SK-N-SH (cell line): ENCODE data around the gene TAOK3. TPM values are rescaled to one million over a fixed set of nuclear protein-coding genes. Genes with fewer than 3 reads are reported as not detected.
A peak's percentile ranks its signal among the peaks of the same experiment; 100 is the strongest.

ENCODE experiments used
- CTCF ChIA-PET: fragments of 300-600, 350-600 bp; formaldehyde crosslinking; extraction: SDS; loops from one replicate; lab custom pipeline; 2021; lab: Yijun Ruan, JAX
- POLR2A ChIA-PET: fragments of 350-600 bp; sonication (Branson Sonifier 250); formaldehyde crosslinking; extraction: SDS; loops from one replicate; lab custom pipeline; 2020; ENCODE audit warnings: antibody characterized with exemption, inconsistent platforms; lab: Yijun Ruan, JAX
- DNase-seq: peaks from one replicate; pipeline ENCODE4 v3.0.0; 2012
- H2AFZ ChIP-seq: fragments of 200-600 bp; sonication (generic); 2 replicates; pipeline ENCODE4 v1.8.1; 2016; ENCODE audit warnings: antibody characterized with exemption, mild to moderate bottlenecking, low read depth
- H3F3A ChIP-seq: fragments of 200-600 bp; sonication (generic); replicated peaks from 2 replicates; pipeline ENCODE3; 2016; ENCODE audit warnings: antibody characterized with exemption, mild to moderate bottlenecking; ENCODE audit not compliant: insufficient read depth
- H3K27ac ChIP-seq, 2 experiments: fragments of 200-500 bp in 1 of 2; fragments of 200-600 bp in 1 of 2; sonication (Bioruptor generic) in 1 of 2; sonication (generic), shearing (Covaris generic) in 1 of 2; 2 replicates each; pipeline versions ENCODE4 v1.5.1 to v1.6.1; 2014 to 2016; ENCODE audit warnings: low read depth in 2 of 2, inconsistent platforms in 1 of 2, low read length in 1 of 2, mild to moderate bottlenecking in 1 of 2, mixed read lengths in 1 of 2
- H3K27me3 ChIP-seq: fragments of 200-600 bp; sonication (generic), shearing (Covaris generic); 2 replicates; pipeline ENCODE4 v1.6.1; 2016; ENCODE audit warnings: mixed run types; ENCODE audit not compliant: insufficient read depth
- H3K36me3 ChIP-seq, 2 experiments: fragments of 200-500 bp in 1 of 2; fragments of 200-600 bp in 1 of 2; sonication (Bioruptor generic) in 1 of 2; sonication (generic) in 1 of 2; replicated peaks in 1 of 2; 2 replicates each; pipeline versions ENCODE3 to v1.5.1; 2014 to 2016; ENCODE audit warnings: low read length in 1 of 2, mild to moderate bottlenecking in 1 of 2; ENCODE audit not compliant: insufficient read depth in 2 of 2, control insufficient read depth in 1 of 2
- H3K4me1 ChIP-seq, 2 experiments: fragments of 200-500 bp in 1 of 2; fragments of 200-600 bp in 1 of 2; sonication (Bioruptor generic) in 1 of 2; sonication (generic), shearing (Covaris generic) in 1 of 2; 2 replicates each; pipeline versions ENCODE4 v1.5.1 to v1.6.1; 2014 to 2016; ENCODE audit warnings: low read depth in 1 of 2, low read length in 1 of 2, mixed run types in 1 of 2; ENCODE audit not compliant: insufficient read depth in 2 of 2, control insufficient read depth in 1 of 2
- H3K4me2 ChIP-seq: fragments of 200-600 bp; sonication (generic), shearing (Covaris generic); 2 replicates; pipeline ENCODE4 v1.6.1; 2017; ENCODE audit warnings: mixed run types
- H3K4me3 ChIP-seq, 2 experiments: fragments of 200-500 bp in 1 of 2; fragments of 200-600 bp in 1 of 2; sonication (Bioruptor generic) in 1 of 2; sonication (generic), shearing (Covaris generic) in 1 of 2; 2 replicates each; pipeline versions ENCODE4 v1.5.1 to v1.8.1; 2014 to 2016; ENCODE audit warnings: low read depth in 2 of 2, inconsistent platforms in 1 of 2, low read length in 1 of 2, mild to moderate bottlenecking in 1 of 2, mixed read lengths in 1 of 2, moderate library complexity in 1 of 2
- H3K79me2 ChIP-seq: fragments of 200-600 bp; sonication (generic); 2 replicates; pipeline ENCODE4 v1.8.1; 2017; ENCODE audit warnings: mild to moderate bottlenecking; ENCODE audit not compliant: insufficient read depth
- H3K9ac ChIP-seq: fragments of 200-600 bp; sonication (generic); 2 replicates; pipeline ENCODE4 v1.6.1; 2017; ENCODE audit warnings: mixed run types
- H3K9me2 ChIP-seq: fragments of 200-600 bp; sonication (generic); 2 replicates; pipeline ENCODE4 v1.6.1; 2017; ENCODE audit warnings: mixed run types
- H3K9me3 ChIP-seq: fragments of 200-600 bp; sonication (generic); 2 replicates; pipeline ENCODE4 v1.6.1; 2017; ENCODE audit warnings: mixed run types, mild to moderate bottlenecking, moderate library complexity
- H4K20me1 ChIP-seq: fragments of 200-600 bp; sonication (generic); 2 replicates; pipeline ENCODE4 v1.6.1; 2017; ENCODE audit warnings: mild to moderate bottlenecking, mixed run types; ENCODE audit not compliant: insufficient read depth
- CHD2 ChIP-seq: fragments of 150-350 bp; IDR thresholded peaks from 2 replicates; pipeline ENCODE4 v1.6.1; 2018; ENCODE audit warnings: low read length; ENCODE audit not compliant: partially characterized antibody
- CTCF ChIP-seq: fragments of 200-600 bp; sonication (generic); IDR thresholded peaks from 2 replicates; pipeline ENCODE4 v1.6.1; 2017; ENCODE audit warnings: antibody characterized with exemption, mild to moderate bottlenecking, moderate library complexity
- ELF1 ChIP-seq: IDR thresholded peaks from 2 replicates; pipeline ENCODE4 v1.4.0; 2012
- EZH2phosphoT487 ChIP-seq: fragments of 200-600 bp; sonication (generic); IDR thresholded peaks from 2 replicates; pipeline ENCODE4 v1.6.1; 2017; ENCODE audit warnings: low read depth, mixed run types, mild to moderate bottlenecking, antibody characterized with exemption, moderate library complexity, borderline replicate concordance
- FOSL2 ChIP-seq: IDR thresholded peaks from 2 replicates; pipeline ENCODE4 v1.4.0; 2012; ENCODE audit warnings: low read depth, mild to moderate bottlenecking, moderate library complexity, borderline replicate concordance
- FOXM1 ChIP-seq: IDR thresholded peaks from 2 replicates; pipeline ENCODE4 v1.4.0; 2012; ENCODE audit warnings: low read depth, mild to moderate bottlenecking
- GABPA ChIP-seq: IDR thresholded peaks from 2 replicates; pipeline ENCODE4 v1.4.0; 2012; ENCODE audit warnings: low read depth, mild to moderate bottlenecking
- GATA2 ChIP-seq: sonication (generic); formaldehyde crosslinking; IDR thresholded peaks from 2 replicates; pipeline ENCODE4 v1.5.0; 2020; ENCODE audit warnings: mild to moderate bottlenecking, missing genetic modification reagents
- IRF3 ChIP-seq: fragments of 150-350 bp; IDR thresholded peaks from 2 replicates; pipeline ENCODE4 v1.6.1; 2016; ENCODE audit warnings: mild to moderate bottlenecking, low read depth, low read length
- JUND ChIP-seq: IDR thresholded peaks from 2 replicates; pipeline ENCODE4 v1.4.0; 2012
- MXI1 ChIP-seq: IDR thresholded peaks from 2 replicates; pipeline ENCODE4 v1.6.1; 2012; ENCODE audit warnings: mild to moderate bottlenecking, low read depth, low read length, improper control_type of control experiment
- POLR2AphosphoS5 ChIP-seq: IDR thresholded peaks from 2 replicates; pipeline ENCODE4 v1.6.1; 2012; ENCODE audit warnings: low read depth, low read length
- RAD21 ChIP-seq: IDR thresholded peaks from 2 replicates; pipeline ENCODE4 v1.6.1; 2012; ENCODE audit warnings: mild to moderate bottlenecking, low read length
- RCOR1 ChIP-seq: fragments of 150-350 bp; IDR thresholded peaks from 2 replicates; pipeline ENCODE4 v1.6.1; 2017; ENCODE audit warnings: antibody characterized with exemption, low read length
- TAF1 ChIP-seq: IDR thresholded peaks from 2 replicates; pipeline ENCODE4 v1.6.1; 2012; ENCODE audit warnings: low read depth, mild to moderate bottlenecking, low read length, moderate library complexity, borderline replicate concordance
- TCF12 ChIP-seq: IDR thresholded peaks from 2 replicates; pipeline ENCODE4 v1.4.0; 2012
- TEAD4 ChIP-seq: IDR thresholded peaks from 2 replicates; pipeline ENCODE4 v1.4.0; 2012; ENCODE audit warnings: mild to moderate bottlenecking, borderline replicate concordance; ENCODE audit not compliant: insufficient read depth
- USF2 ChIP-seq: fragments of 150-350 bp; IDR thresholded peaks from 2 replicates; pipeline ENCODE4 v1.6.1; 2017; ENCODE audit warnings: antibody characterized with exemption, low read length, low read depth, borderline replicate concordance
- YY1 ChIP-seq: IDR thresholded peaks from 2 replicates; pipeline ENCODE4 v1.4.0; 2012; ENCODE audit warnings: low read depth, mild to moderate bottlenecking
- ZBTB33 ChIP-seq: IDR thresholded peaks from 2 replicates; pipeline ENCODE4 v1.4.0; 2012; ENCODE audit warnings: low read depth, borderline replicate concordance
- WGBS: methylation state at CpG from one replicate; pipeline ENCODE4 v1.1.6; 2017; ENCODE audit warnings: low lambda C conversion rate; 5-methylcytosine and 5-hydroxymethylcytosine counted together
- polyA plus RNA-seq, 3 experiments: library from polyadenylated mRNA; depleted of rRNA; stranded (reverse); fragments of >200 nt; gene quantifications; 2 replicates each; pipeline ENCODE4 v1.2.3, GENCODE V29; 2012

TAOK3 gene
- polyA plus RNA-seq, 1 of the 3 experiments (the other 2 are of a cell fraction), result 18.1 TPM

GRCh38 chr12:118102609-118103008 is 270.1 kb downstream of the TAOK3 start:
- H3K27me3 ChIP-seq, result no peaks in the 10 kb centered on the region
- H3F3A ChIP-seq, result peaks cover 8% of the 10 kb centered on the region
- H3K36me3 ChIP-seq, result peaks cover 0 to 5% of the 10 kb centered on the region in 2 experiments
- no peaks in the 10 kb centered on the region for H3K9me2 ChIP-seq
- WGBS, result 66% methylated on average over 5 of the region's 5 CpGs
- H3K4me3 ChIP-seq, result peak overlapping the region; percentile 74 to 79
- peak; percentile 29 for DNase-seq
- peak overlapping the region; percentile 76 for H3K4me2 ChIP-seq
- peaks cover 0 to 11% of the 10 kb centered on the region in 2 experiments; a peak in 1 of 4 replicates for H3K4me1 ChIP-seq
- H2AFZ ChIP-seq, result peak overlapping the region; percentile 91
- no peaks in the 10 kb centered on the region for H3K9me3 ChIP-seq
- ChIA-PET POLR2A (interaction anchor here (0.6 to 1.0 kb wide), 4 partner anchors 35 to 54 kb away, joined by 3 to 4 read pairs (median 4); partner anchors contain the start of gene WSB2), CTCF (interaction anchor here (0.7 to 1.8 kb wide), 6 partner anchors 17 to 312 kb away, joined by 3 to 5 read pairs (median 4); partner anchors contain the start of gene SUDS3)
- peaks cover 20% of the 10 kb centered on the region for H3K79me2 ChIP-seq
- H3K27ac ChIP-seq, result no peak overlapping the region
- peak overlapping the region; percentile 84 for H3K9ac ChIP-seq
- no peak for TF ChIP-seq TEAD4
- no peak for TF ChIP-seq ELF1
- TF ChIP-seq CTCF, result no peak
- TF ChIP-seq TCF12, result no peak
- TF ChIP-seq RAD21, result no peak
- no peak for TF ChIP-seq TAF1
- TF ChIP-seq MXI1, result no peak
- no peak for TF ChIP-seq IRF3
- TF ChIP-seq GABPA, result no peak
- TF ChIP-seq ZBTB33, result no peak
- TF ChIP-seq POLR2AphosphoS5, result no peak
- no peak for TF ChIP-seq RCOR1
- TF ChIP-seq, all 33 proteins: peak for 0
- no peaks in the 10 kb centered on the region for H4K20me1 ChIP-seq

- peaks cover 8% of the 10 kb centered on the region for H3F3A ChIP-seq
- H3K9me3 ChIP-seq, result no peaks in the 10 kb centered on the region
- H3K9ac ChIP-seq, result no peak overlapping the region
- peaks cover 0 to 11% of the 10 kb centered on the region in 2 experiments; a peak in 1 of 4 replicates for H3K4me1 ChIP-seq
- H3K9me2 ChIP-seq, result no peaks in the 10 kb centered on the region
- no peaks in the 10 kb centered on the region for H3K27me3 ChIP-seq
- POLR2A ChIA-PET, result interaction anchor here (1.0 kb wide), 1 partner anchor 34 kb away, joined by 4 read pairs; the partner anchor contains the start of gene PEBP1
- peaks cover 0 to 5% of the 10 kb centered on the region in 2 experiments for H3K36me3 ChIP-seq
- CTCF ChIA-PET, result interaction anchor here (0.7 to 1.5 kb wide), 5 partner anchors 14 to 312 kb away, joined by 3 to 5 read pairs (median 4); no protein-coding TSS in a partner anchor
- no peak for DNase-seq
- 70% methylated on average over 5 of the region's 6 CpGs for WGBS
- H3K4me3 ChIP-seq, result peak overlapping the region in 1 of 2 experiments; percentile 79; a peak in 1 of 4 replicates
- H3K27ac ChIP-seq, result no peak overlapping the region
- H3K4me2 ChIP-seq, result peak overlapping the region; percentile 76
- H3K79me2 ChIP-seq, result peaks cover 23% of the 10 kb centered on the region
- H2AFZ ChIP-seq, result no peak overlapping the region
- no peaks in the 10 kb centered on the region for H4K20me1 ChIP-seq
- no peak for TF ChIP-seq ZBTB33
- TF ChIP-seq RAD21, result no peak
- no peak for TF ChIP-seq TCF12
- TF ChIP-seq GATA2 (CRISPR knock-in tag), result no peak
- TF ChIP-seq CHD2, result no peak
- TF ChIP-seq USF2, result no peak
- TF ChIP-seq EZH2phosphoT487, result no peak
- TF ChIP-seq FOXM1, result no peak
- no peak for TF ChIP-seq JUND
- TF ChIP-seq YY1, result no peak
- no peak for TF ChIP-seq FOSL2
Measured at GRCh38 chr12:118102070-118102469, 270.6 kb downstream of the TAOK3 start.
